ENCODE results near the gene FANCG. TPM values are rescaled to one million over a fixed set of nuclear protein-coding genes. Genes with fewer than 3 reads are reported as not detected.

Gene FANCG
- total RNA-seq, 4 donors from 2014 or later, result 11.6 to 23.4 (median 18.8) TPM

DNA sequence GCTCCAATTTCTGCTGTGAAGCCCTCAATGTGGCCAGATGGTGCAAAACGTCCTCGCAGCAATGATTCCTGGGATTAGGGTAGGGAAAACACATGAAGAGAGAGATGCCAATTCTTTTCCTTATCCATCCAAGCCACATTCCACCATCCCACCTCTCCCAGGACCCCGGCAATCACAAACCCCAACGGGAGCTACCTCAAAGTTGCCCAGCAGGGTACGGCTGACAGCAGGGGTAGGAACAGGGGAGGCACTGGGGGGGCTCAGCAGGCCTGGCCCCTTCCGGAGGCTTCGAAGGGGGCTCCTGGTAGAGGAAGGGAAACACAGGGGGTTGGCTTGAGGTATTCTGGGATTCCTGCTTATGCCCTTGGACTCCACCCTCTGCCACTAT is 26.6 kb upstream of the FANCG start:
- Histone ChIP-seq H3K27me3 (no peaks in the 10 kb centered on the region), H3K27ac (no peak overlapping the region), H3K4me3 (no peak overlapping the region), H3K36me3 (peaks cover 22 to 55% (median 31%) of the 10 kb centered on the region in 3 donors), H3K4me1 (peaks cover 26 to 45% (median 32%) of the 10 kb centered on the region in 3 donors), H3K9me3 (no peaks in the 10 kb centered on the region)
- DNase-seq, result no peak
- intact Hi-C loops (cut with DNase I), result no loop called here
- WGBS, 2 donors, result 85 to 94% methylated on average over 2 to 4 of the region's 7 CpGs
- TF ChIP-seq, protein P1, sequence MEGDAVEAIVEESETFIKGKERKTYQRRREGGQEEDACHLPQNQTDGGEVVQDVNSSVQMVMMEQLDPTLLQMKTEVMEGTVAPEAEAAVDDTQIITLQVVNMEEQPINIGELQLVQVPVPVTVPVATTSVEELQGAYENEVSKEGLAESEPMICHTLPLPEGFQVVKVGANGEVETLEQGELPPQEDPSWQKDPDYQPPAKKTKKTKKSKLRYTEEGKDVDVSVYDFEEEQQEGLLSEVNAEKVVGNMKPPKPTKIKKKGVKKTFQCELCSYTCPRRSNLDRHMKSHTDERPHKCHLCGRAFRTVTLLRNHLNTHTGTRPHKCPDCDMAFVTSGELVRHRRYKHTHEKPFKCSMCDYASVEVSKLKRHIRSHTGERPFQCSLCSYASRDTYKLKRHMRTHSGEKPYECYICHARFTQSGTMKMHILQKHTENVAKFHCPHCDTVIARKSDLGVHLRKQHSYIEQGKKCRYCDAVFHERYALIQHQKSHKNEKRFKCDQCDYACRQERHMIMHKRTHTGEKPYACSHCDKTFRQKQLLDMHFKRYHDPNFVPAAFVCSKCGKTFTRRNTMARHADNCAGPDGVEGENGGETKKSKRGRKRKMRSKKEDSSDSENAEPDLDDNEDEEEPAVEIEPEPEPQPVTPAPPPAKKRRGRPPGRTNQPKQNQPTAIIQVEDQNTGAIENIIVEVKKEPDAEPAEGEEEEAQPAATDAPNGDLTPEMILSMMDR (IDR thresholded peaks at IDR 0.05), result no peak
- no peak for TF ChIP-seq POLR2A (IDR thresholded peaks at IDR 0.05)

DNA sequence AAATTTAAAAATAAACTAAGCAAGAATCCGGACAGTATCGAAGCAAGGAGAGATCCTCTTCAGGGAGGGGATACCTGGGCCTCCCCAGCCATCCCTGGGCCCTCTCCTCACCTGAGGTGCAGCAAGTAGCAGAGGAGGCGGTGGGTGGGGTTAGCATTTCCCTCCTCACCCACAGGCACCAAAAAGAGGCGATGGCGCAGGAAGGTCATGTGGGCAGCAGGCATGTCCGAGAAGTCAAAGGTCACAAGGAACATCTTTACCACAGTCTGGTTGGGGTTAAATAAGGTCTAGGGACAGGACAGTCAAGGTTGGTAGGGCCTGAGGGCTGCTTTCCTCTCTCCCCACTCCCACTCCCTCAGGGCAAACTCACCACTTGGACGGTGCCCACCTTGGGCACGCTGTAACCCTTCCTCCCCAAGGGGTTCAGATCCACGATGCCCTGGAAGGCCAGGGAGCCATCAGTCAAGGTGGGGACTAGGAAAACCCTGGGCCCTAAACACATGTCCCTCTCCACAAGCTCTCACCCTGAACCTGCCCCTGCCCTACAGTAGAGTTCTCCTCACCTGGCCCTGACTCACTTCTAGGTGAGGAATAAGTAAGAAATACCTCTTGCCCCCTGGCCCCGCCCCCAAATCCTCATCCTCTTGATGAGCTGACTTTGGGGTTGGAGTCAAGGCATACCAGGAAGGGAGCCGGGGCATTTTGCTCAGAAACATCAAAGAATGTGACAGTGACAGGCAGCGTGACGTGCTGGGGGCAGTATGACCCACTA is 26.0 kb upstream of the FANCG start:
- TF ChIP-seq POLR2A (IDR thresholded peaks at IDR 0.05), result no peak
- TF ChIP-seq, protein P1 (IDR thresholded peaks at IDR 0.05), result no peak
- Histone ChIP-seq H3K36me3 (peaks cover 22 to 61% (median 33%) of the 10 kb centered on the region in 3 donors), H3K4me3 (no peak overlapping the region), H3K9me3 (no peaks in the 10 kb centered on the region), H3K27ac (no peak overlapping the region), H3K4me1 (peaks cover 20 to 46% (median 31%) of the 10 kb centered on the region in 3 donors), H3K27me3 (no peaks in the 10 kb centered on the region)
- WGBS, 2 donors, result 89 to 92% methylated on average over 11 to 12 of the region's 13 CpGs
- intact Hi-C loops (cut with DNase I), result no loop called here
- DNase-seq, result no peak

GRCh38 chr9:35105126-35105525 is 25.4 kb upstream of the FANCG start:
- Histone ChIP-seq H3K4me1 (peaks cover 14 to 39% (median 25%) of the 10 kb centered on the region in 3 donors), H3K9me3 (no peaks in the 10 kb centered on the region), H3K36me3 (peaks cover 22 to 67% (median 39%) of the 10 kb centered on the region in 3 donors), H3K27ac (no peak overlapping the region), H3K27me3 (no peaks in the 10 kb centered on the region), H3K4me3 (no peak overlapping the region)
- intact Hi-C loops (cut with DNase I), result no loop called here
- DNase-seq, result no peak
- TF ChIP-seq POLR2A (IDR thresholded peaks at IDR 0.05), result no peak
- TF ChIP-seq, protein P1 (IDR thresholded peaks at IDR 0.05), result no peak
- 88 to 89% methylated on average over 6 to 12 of the region's 12 CpGs for WGBS, 2 donors

DNA sequence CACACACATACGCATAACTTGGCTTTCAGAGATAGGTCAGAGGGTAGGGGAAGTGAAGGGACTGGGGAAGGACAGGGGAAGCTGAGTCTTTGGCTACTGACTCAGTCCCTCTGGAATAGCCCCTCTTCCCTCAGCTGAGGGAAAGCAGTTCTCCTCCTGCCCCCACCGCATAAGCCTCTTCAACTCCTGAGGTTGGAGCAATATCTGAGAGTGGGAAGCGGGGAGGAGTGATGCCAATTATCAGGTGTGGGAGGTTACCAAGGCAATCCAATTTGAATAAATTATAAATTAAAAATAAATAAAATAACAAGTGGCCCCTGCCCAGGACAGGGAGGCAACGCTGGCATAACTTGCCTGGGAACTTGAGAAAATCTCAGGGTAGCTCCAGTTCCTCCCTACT is 24.8 kb upstream of the FANCG start:
- DNase-seq, result no peak
- H3K27ac ChIP-seq, result no peak overlapping the region
- no peaks in the 10 kb centered on the region for H3K9me3 ChIP-seq
- peaks cover 22 to 73% (median 45%) of the 10 kb centered on the region in 3 donors for H3K36me3 ChIP-seq
- intact Hi-C loops (cut with DNase I), result no loop called here
- 81 to 84% methylated on average over 3 to 4 of the region's 4 CpGs for WGBS, 2 donors
- H3K27me3 ChIP-seq, result no peaks in the 10 kb centered on the region
- H3K4me1 ChIP-seq, result peaks cover 10 to 34% (median 21%) of the 10 kb centered on the region in 3 donors
- TF ChIP-seq POLR2A (IDR thresholded peaks at IDR 0.05), result no peak
- TF ChIP-seq, protein P1 (IDR thresholded peaks at IDR 0.05), result no peak
- no peak overlapping the region for H3K4me3 ChIP-seq

DNA sequence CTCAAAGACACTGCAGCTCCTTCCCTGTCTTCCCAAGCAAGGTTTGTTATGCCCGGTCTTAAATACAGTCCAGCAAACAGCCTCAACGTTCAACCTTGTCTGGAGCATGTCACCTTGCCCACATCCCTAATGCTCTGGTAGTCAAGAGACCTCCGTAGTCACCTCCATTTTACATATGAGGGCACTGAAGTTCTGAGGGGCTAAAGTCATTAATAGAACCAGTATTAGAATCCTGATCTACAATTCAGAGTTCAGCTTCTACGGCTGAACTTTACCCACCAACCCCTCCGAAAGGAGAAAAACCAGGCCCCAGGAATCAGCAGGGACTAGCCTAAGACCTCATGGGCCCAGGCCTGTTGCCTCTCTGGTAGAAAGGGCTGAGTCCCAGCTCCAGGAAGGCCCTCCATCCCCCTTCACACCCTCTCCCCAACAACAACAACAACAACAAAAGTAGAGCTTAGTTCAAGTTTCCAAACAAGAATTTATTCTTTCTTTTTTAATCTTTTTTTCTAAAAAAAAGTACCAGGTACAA is 24.0 kb upstream of the FANCG start:
- H3K4me3 ChIP-seq, result peak overlapping the region; percentile 62 to 87 (median 72)
- 32 to 33% methylated on average over 5 of the region's 5 CpGs for WGBS, 2 donors
- TF ChIP-seq, protein P1 (IDR thresholded peaks at IDR 0.05), result no peak

More for the DNA sequence above, 24.0 kb upstream of the FANCG start:
- Histone ChIP-seq H3K9me3 (no peaks in the 10 kb centered on the region), H3K27me3 (no peaks in the 10 kb centered on the region), H3K36me3 (peaks cover 22 to 77% (median 45%) of the 10 kb centered on the region in 3 donors), H3K4me1 (peaks cover 10 to 28% (median 21%) of the 10 kb centered on the region in 3 donors), H3K27ac (peak overlapping the region; percentile 87 to 94 (median 90))
- intact Hi-C loops (cut with DNase I), result no loop called here
- no peak for DNase-seq

Measured in esophagus squamous epithelium (tissue), 5 donors.